GM12892 (cell line): ENCODE data around the gene PPFIBP2.

Experiments used
- DNase-seq: peaks from one replicate; pipeline ENCODE4 v3.0.0; 2011; ENCODE audit not compliant: insufficient read length
- FAIRE-seq: peaks from 2 replicates; lab custom pipeline; 2011; peaks lifted over from hg19 to GRCh38; lab: Jason Lieb, UNC
- POLR2A ChIP-seq: IDR thresholded peaks from 2 replicates; pipeline ENCODE4 v1.6.1; 2011; ENCODE audit warnings: low read depth, low read length, control low read depth
- POLR2AphosphoS5 ChIP-seq: IDR thresholded peaks from 2 replicates; pipeline ENCODE4 v1.6.1; 2011; ENCODE audit warnings: low read depth, low read length, control low read depth
- TAF1 ChIP-seq: IDR thresholded peaks from 2 replicates; pipeline ENCODE4 v1.6.1; 2011; ENCODE audit warnings: low read depth, mild to moderate bottlenecking, control low read depth, low read length, borderline replicate concordance

The PPFIBP2 gene

GRCh38 chr11:7487360-7487759 is 26.4 kb upstream of the PPFIBP2 start:
- no peak for DNase-seq
- no peak for FAIRE-seq
- no peak for TF ChIP-seq POLR2AphosphoS5
- no peak for TF ChIP-seq POLR2A
- TF ChIP-seq TAF1 = no peak

GRCh38 chr11:7488681-7489080 is 25.1 kb upstream of the PPFIBP2 start:
- DNase-seq = no peak
- FAIRE-seq = no peak
- TF ChIP-seq POLR2A (no peak), TAF1 (no peak)

GRCh38 chr11:7489376-7489775 is 24.4 kb upstream of the PPFIBP2 start:
- TF ChIP-seq POLR2AphosphoS5 (no peak), TAF1 (no peak), POLR2A (no peak)
- no peak for FAIRE-seq

GRCh38 chr11:7490054-7490453 is 23.7 kb upstream of the PPFIBP2 start:
- FAIRE-seq = no peak
- TF ChIP-seq POLR2AphosphoS5 (no peak), POLR2A (no peak), TAF1 (no peak)
- DNase-seq = no peak

More at GRCh38 chr11:7489376-7489775, 24.4 kb upstream of the PPFIBP2 start:
- DNase-seq = no peak

GRCh38 chr11:7490535-7490934 is 23.3 kb upstream of the PPFIBP2 start:
- FAIRE-seq (no peak), DNase-seq (no peak)
- TF ChIP-seq TAF1 (no peak), POLR2AphosphoS5 (no peak), POLR2A (no peak)

GRCh38 chr11:7492253-7492652 is 21.5 kb upstream of the PPFIBP2 start:
- FAIRE-seq = no peak
- no peak for DNase-seq
- TF ChIP-seq TAF1 (no peak), POLR2AphosphoS5 (no peak), POLR2A (no peak)

GRCh38 chr11:7493670-7494069 is 20.1 kb upstream of the PPFIBP2 start:
- no peak for TF ChIP-seq POLR2A
- TF ChIP-seq TAF1 = no peak
- TF ChIP-seq POLR2AphosphoS5 = no peak
- FAIRE-seq = no peak
- no peak for DNase-seq

GRCh38 chr11:7494086-7494745 is 19.6 kb upstream of the PPFIBP2 start:
- DNase-seq = no peak

GRCh38 chr11:7495882-7496551 is 17.8 kb upstream of the PPFIBP2 start:
- FAIRE-seq (peak; percentile 94), DNase-seq (no peak)
- TF ChIP-seq POLR2A (no peak), POLR2AphosphoS5 (no peak), TAF1 (no peak)

More at GRCh38 chr11:7494086-7494745, 19.6 kb upstream of the PPFIBP2 start:
- peak; percentile 68 for FAIRE-seq
- TF ChIP-seq POLR2A = no peak
- TF ChIP-seq POLR2AphosphoS5 = no peak
- no peak for TF ChIP-seq TAF1

- DNase-seq = no peak
- TF ChIP-seq POLR2A (no peak), POLR2AphosphoS5 (no peak), TAF1 (no peak)
- FAIRE-seq = peak; percentile 30
Measured at GRCh38 chr11:7498193-7498592, 15.6 kb upstream of the PPFIBP2 start.

GRCh38 chr11:7499081-7499480 is 14.7 kb upstream of the PPFIBP2 start:
- TF ChIP-seq TAF1 (no peak), POLR2AphosphoS5 (no peak), POLR2A (no peak)
- DNase-seq (no peak), FAIRE-seq (no peak)

- no peak for FAIRE-seq
- TF ChIP-seq TAF1 (no peak), POLR2AphosphoS5 (no peak), POLR2A (no peak)
Measured at GRCh38 chr11:7500251-7500650, 13.5 kb upstream of the PPFIBP2 start.

More at GRCh38 chr11:7500251-7500650, 13.5 kb upstream of the PPFIBP2 start:
- no peak for DNase-seq
